ENCODE results near the gene PRKG1. TPM values are rescaled to one million over a fixed set of nuclear protein-coding genes. Genes with fewer than 3 reads are reported as not detected.

PRKG1 gene
- total and polyA plus RNA-seq, 2 of the 8 experiments (the other 6 are each of a cell fraction or from before 2014, with no cell fraction given), result 4.2 to 15.2 TPM

DNA sequence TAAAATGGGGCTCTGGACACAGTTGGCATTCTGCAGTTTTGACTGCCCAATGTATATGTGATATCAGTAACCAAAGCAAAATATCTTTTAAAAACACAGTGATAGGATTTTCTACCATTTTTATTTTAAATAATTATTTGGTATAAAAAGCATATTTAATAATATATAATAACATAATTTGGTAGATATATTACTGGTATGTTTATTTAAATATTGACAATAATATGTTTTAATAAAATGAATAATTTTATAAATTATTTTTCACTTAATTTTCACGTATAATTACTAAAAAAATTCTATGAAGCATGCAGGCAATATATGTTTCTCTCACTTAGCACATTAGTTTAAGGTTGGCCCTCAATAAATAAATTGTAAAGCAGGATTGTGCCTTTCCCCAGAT, 269.1 kb downstream of the PRKG1 start (continued):
- TF ChIP-seq EZH2 (IDR thresholded peaks at IDR 0.05; ENCODE audit: low read depth, low read length, severe bottlenecking), result no peak
- no peak for TF ChIP-seq KDM1A (IDR thresholded peaks at IDR 0.05; ENCODE audit: borderline replicate concordance, low read length)
- TF ChIP-seq NRF1 (IDR thresholded peaks at IDR 0.05; ENCODE audit: low read depth, low read length), result no peak
- no peak for TF ChIP-seq CTBP2 (IDR thresholded peaks at IDR 0.05; ENCODE audit: borderline replicate concordance, insufficient read depth, insufficient read length, low read length)
- TF ChIP-seq SIN3A (conservative IDR thresholded peaks at IDR 0.05 in 1 of 2, IDR thresholded peaks at IDR 0.05 in 1 of 2; ENCODE audit: low read depth in 1 of 2, low read length in 2 of 2), result no peak
- no peak for TF ChIP-seq BACH1 (IDR thresholded peaks at IDR 0.05; ENCODE audit: low read length)
- TF ChIP-seq HDAC6 (IDR thresholded peaks at IDR 0.05; ENCODE audit: low read depth, low read length), result no peak
- TF ChIP-seq RFX5 (IDR thresholded peaks at IDR 0.05; ENCODE audit: borderline replicate concordance, low read depth, low read length), result no peak

Measured in H1 (cell line).